Measurements from ENCODE around the gene CADPS2.

Gene CADPS2

GRCh38 chr7:122442929-122443328 is 443.3 kb downstream of the CADPS2 start:
- no peak for DNase-seq (ENCODE audit: low read depth)

- DNase-seq (ENCODE audit: low read depth): no peak
Observed at GRCh38 chr7:122438492-122438891, 447.8 kb downstream of the CADPS2 start.

GRCh38 chr7:122438006-122438405 is 448.3 kb downstream of the CADPS2 start:
- no peak for DNase-seq (ENCODE audit: low read depth)

- DNase-seq (ENCODE audit: low read depth): no peak
Observed at GRCh38 chr7:122433765-122434164, 452.5 kb downstream of the CADPS2 start.

GRCh38 chr7:122430710-122431109 is 455.6 kb downstream of the CADPS2 start:
- no peak for DNase-seq (ENCODE audit: low read depth)

GRCh38 chr7:122429926-122430325 is 456.3 kb downstream of the CADPS2 start:
- no peak for DNase-seq (ENCODE audit: low read depth)

- DNase-seq (ENCODE audit: low read depth): no peak
Observed at GRCh38 chr7:122425731-122426130, 460.5 kb downstream of the CADPS2 start.

- no peak for DNase-seq (ENCODE audit: low read depth)
Observed at GRCh38 chr7:122423591-122423990, 462.7 kb downstream of the CADPS2 start.

GRCh38 chr7:122416336-122416735 is 469.9 kb downstream of the CADPS2 start:
- DNase-seq (ENCODE audit: low read depth): no peak

GRCh38 chr7:122415510-122415909 is 470.8 kb downstream of the CADPS2 start:
- DNase-seq (ENCODE audit: low read depth): no peak

- DNase-seq (ENCODE audit: low read depth): no peak
Observed at GRCh38 chr7:122413339-122413738, 472.9 kb downstream of the CADPS2 start.

GRCh38 chr7:122412883-122413282 is 473.4 kb downstream of the CADPS2 start:
- DNase-seq (ENCODE audit: low read depth): peak; percentile 23

GRCh38 chr7:122412441-122412840 is 473.8 kb downstream of the CADPS2 start:
- no peak for DNase-seq (ENCODE audit: low read depth)

GRCh38 chr7:122407195-122407594 is 479.1 kb downstream of the CADPS2 start:
- DNase-seq (ENCODE audit: low read depth): no peak

- no peak for DNase-seq (ENCODE audit: low read depth)
Observed at GRCh38 chr7:122403113-122403512, 483.1 kb downstream of the CADPS2 start.

GRCh38 chr7:122402235-122402634 is 484.0 kb downstream of the CADPS2 start:
- DNase-seq (ENCODE audit: low read depth): no peak

GRCh38 chr7:122397381-122397780 is 488.9 kb downstream of the CADPS2 start:
- no peak for DNase-seq (ENCODE audit: low read depth)

GRCh38 chr7:122394512-122394911 is 491.7 kb downstream of the CADPS2 start:
- no peak for DNase-seq (ENCODE audit: low read depth)

GRCh38 chr7:122384528-122384927 is 501.7 kb downstream of the CADPS2 start:
- no peak for DNase-seq (ENCODE audit: low read depth)

GRCh38 chr7:122383934-122384333 is 502.3 kb downstream of the CADPS2 start:
- DNase-seq (ENCODE audit: low read depth): no peak

GRCh38 chr7:122380992-122381391 is 505.3 kb downstream of the CADPS2 start:
- no peak for DNase-seq (ENCODE audit: low read depth)

- DNase-seq (ENCODE audit: low read depth): no peak
Observed at GRCh38 chr7:122379491-122379890, 506.8 kb downstream of the CADPS2 start.

- no peak for DNase-seq (ENCODE audit: low read depth)
Observed at GRCh38 chr7:122369756-122370155, 516.5 kb downstream of the CADPS2 start.

GRCh38 chr7:122364761-122365280 is 521.4 kb downstream of the CADPS2 start:
- no peak for DNase-seq (ENCODE audit: low read depth)

GRCh38 chr7:122363144-122363543 is 523.1 kb downstream of the CADPS2 start:
- no peak for DNase-seq (ENCODE audit: low read depth)

Measured in GM04504 (cell line).